Upper lobe of left lung (tissue), 6 donors: Measurements from ENCODE around the gene FMN2. TPM values are rescaled to one million over a fixed set of nuclear protein-coding genes. Genes with fewer than 3 reads are reported as not detected.
A peak's percentile ranks its signal among the peaks of the same experiment; 100 is the strongest.

Experiments
- ATAC-seq, 2 donors: fragments of 200-7000 bp; cut with Tn5 transposase; one replicate each; pipeline ENCODE4 v1.9.1; 2022; ENCODE audit warnings: mild to moderate bottlenecking in 2 of 2, moderate library complexity in 2 of 2; ENCODE audit not compliant: low FRiP score in 2 of 2
- DNase-seq, 2 donors: peaks; one replicate each; pipeline ENCODE4 v3.0.0-alpha.2; 2019 to 2020
- H3K27ac ChIP-seq, 4 donors: fragments of 200-600 bp; sonication (generic); one replicate each; pipeline ENCODE4 v1.5.1; 2016 to 2019
- H3K27me3 ChIP-seq, 4 donors: fragments of 200-600 bp; sonication (generic); one replicate each; pipeline ENCODE4 v1.5.1; 2017 to 2019
- H3K36me3 ChIP-seq, 4 donors: fragments of 200-600 bp; sonication (generic); one replicate each; pipeline ENCODE4 v1.5.1; 2016 to 2019
- H3K4me1 ChIP-seq, 4 donors: fragments of 200-600 bp; sonication (generic); one replicate each; pipeline ENCODE4 v1.5.1; 2018 to 2019
- H3K4me3 ChIP-seq, 4 donors: fragments of 200-600 bp; sonication (generic); one replicate each; pipeline ENCODE4 v1.5.1; 2017 to 2019; ENCODE audit warnings: mild to moderate bottlenecking in 2 of 4, moderate library complexity in 1 of 4
- H3K9me3 ChIP-seq, 4 donors: fragments of 200-600 bp; sonication (generic); one replicate each; pipeline ENCODE4 v1.5.1; 2018 to 2019
- CTCF ChIP-seq, 6 experiments: fragments of 450-650 bp in 4 of 6; fragments of 200-600 bp in 2 of 6; sonication (generic) in 2 of 6; IDR thresholded peaks; one replicate each; pipeline ENCODE4 v1.5.1; 2016 to 2019; ENCODE audit warnings: antibody characterized with exemption in 6 of 6
- EP300 ChIP-seq, 4 donors: sonication (generic); formaldehyde crosslinking; IDR thresholded peaks; one replicate each; pipeline ENCODE4 v1.5.1; 2017; ENCODE audit warnings: antibody characterized with exemption in 4 of 4, control low read depth in 2 of 4
- POLR2A ChIP-seq, 4 donors: fragments of 450-650 bp; IDR thresholded peaks; one replicate each; pipeline ENCODE4 v1.5.1; 2016 to 2017; ENCODE audit warnings: antibody characterized with exemption in 4 of 4, mild to moderate bottlenecking in 2 of 4
- POLR2AphosphoS5 ChIP-seq, 2 donors: sonication (generic); formaldehyde crosslinking; IDR thresholded peaks; one replicate each; pipeline ENCODE4 v1.5.1; 2017; ENCODE audit warnings: antibody characterized with exemption in 2 of 2
- WGBS, 2 donors: methylation state at CpG; one replicate each; pipeline ENCODE4 v1.1.5; 2017 to 2018; 5-methylcytosine and 5-hydroxymethylcytosine counted together
- total RNA-seq, 6 donors: library from RNA; depleted of rRNA in 4 of 6; stranded (reverse); fragments of >200 nt in 4 of 6; gene quantifications; one replicate each; pipeline versions ENCODE4 v1.1.0 to v1.2.1, GENCODE V29; 2016 to 2021
- donor health status: DM: no; HTN: no; CAD: no; lungs with moderate emphysema.
- donor health status: DM: no; HTN: yes; CAD: no; lungs with severe emphysema.

The FMN2 gene
- total RNA-seq, 6 donors from 2014 or later: 0.06 to 1.0 (median 0.54) TPM; not detected in 1

- H3K4me3 ChIP-seq: no peak overlapping the region
Measured at GRCh38 chr1:240385985-240386978, 294.6 kb downstream of the FMN2 start.

GRCh38 chr1:240387051-240387450 lies 295.4 kb downstream of the FMN2 start:
- H3K4me3 ChIP-seq: no peak overlapping the region
- peaks cover 0 to 5% (median 3%) of the 10 kb centered on the region in 4 donors for H3K9me3 ChIP-seq
- peaks cover 0 to 4% (median 0%) of the 10 kb centered on the region in 4 donors for H3K4me1 ChIP-seq
- 68 to 81% methylated on average over 2 of the region's 2 CpGs for WGBS, 2 donors
- ATAC-seq: no peak
- H3K27ac ChIP-seq: no peak overlapping the region
- no peaks in the 10 kb centered on the region for H3K36me3 ChIP-seq
- TF ChIP-seq CTCF (IDR thresholded peaks at IDR 0.05) (no peak), EP300 (IDR thresholded peaks at IDR 0.05) (no peak), POLR2AphosphoS5 (IDR thresholded peaks at IDR 0.05) (no peak), POLR2A (IDR thresholded peaks at IDR 0.05) (no peak)
- no peaks in the 10 kb centered on the region for H3K27me3 ChIP-seq
- DNase-seq: no peak

More at GRCh38 chr1:240385985-240386978, 294.6 kb downstream of the FMN2 start:
- 70 to 72% methylated on average over 7 of the region's 7 CpGs for WGBS, 2 donors
- H3K4me1 ChIP-seq: peaks cover 0 to 4% (median 0%) of the 10 kb centered on the region in 4 donors
- DNase-seq (no peak), ATAC-seq (peak in 1 of 2 donors; percentile 91)
- H3K27me3 ChIP-seq: no peaks in the 10 kb centered on the region
- TF ChIP-seq EP300 (IDR thresholded peaks at IDR 0.05) (no peak), POLR2AphosphoS5 (IDR thresholded peaks at IDR 0.05) (no peak), CTCF (IDR thresholded peaks at IDR 0.05) (no peak), POLR2A (IDR thresholded peaks at IDR 0.05) (no peak)
- H3K36me3 ChIP-seq: no peaks in the 10 kb centered on the region
- H3K27ac ChIP-seq: no peak overlapping the region
- peaks cover 0 to 13% (median 11%) of the 10 kb centered on the region in 4 donors for H3K9me3 ChIP-seq

- TF ChIP-seq CTCF (IDR thresholded peaks at IDR 0.05): no peak
- DNase-seq (no peak), ATAC-seq (no peak)
Measured at GRCh38 chr1:240391660-240392260, 300.1 kb downstream of the FMN2 start.

GRCh38 chr1:240394353-240394752 lies 302.7 kb downstream of the FMN2 start:
- Histone ChIP-seq H3K4me1 (no peaks in the 10 kb centered on the region), H3K27me3 (no peaks in the 10 kb centered on the region), H3K9me3 (no peaks in the 10 kb centered on the region), H3K4me3 (no peak overlapping the region), H3K27ac (no peak overlapping the region), H3K36me3 (no peaks in the 10 kb centered on the region)
- DNase-seq: no peak
- 91% methylated on average over 4 of the region's 4 CpGs; no CpG with 5 or more reads in 1 of the 2 donors for WGBS, 2 donors
- no peak for ATAC-seq
- no peak for TF ChIP-seq CTCF (IDR thresholded peaks at IDR 0.05)

More at GRCh38 chr1:240391660-240392260, 300.1 kb downstream of the FMN2 start:
- H3K4me1 ChIP-seq: no peaks in the 10 kb centered on the region
- no peaks in the 10 kb centered on the region for H3K36me3 ChIP-seq
- WGBS, 2 donors: 61 to 73% methylated on average over 2 of the region's 2 CpGs
- no peaks in the 10 kb centered on the region for H3K9me3 ChIP-seq
- H3K27me3 ChIP-seq: no peaks in the 10 kb centered on the region
- H3K27ac ChIP-seq: no peak overlapping the region
- H3K4me3 ChIP-seq: no peak overlapping the region
